ENCODE measurements around the gene RERE. TPM values are rescaled to one million over a fixed set of nuclear protein-coding genes. Genes with fewer than 3 reads are reported as not detected.

RERE gene
- total RNA-seq, 1 experiment from 2014 or later, result 40.6 TPM

DNA sequence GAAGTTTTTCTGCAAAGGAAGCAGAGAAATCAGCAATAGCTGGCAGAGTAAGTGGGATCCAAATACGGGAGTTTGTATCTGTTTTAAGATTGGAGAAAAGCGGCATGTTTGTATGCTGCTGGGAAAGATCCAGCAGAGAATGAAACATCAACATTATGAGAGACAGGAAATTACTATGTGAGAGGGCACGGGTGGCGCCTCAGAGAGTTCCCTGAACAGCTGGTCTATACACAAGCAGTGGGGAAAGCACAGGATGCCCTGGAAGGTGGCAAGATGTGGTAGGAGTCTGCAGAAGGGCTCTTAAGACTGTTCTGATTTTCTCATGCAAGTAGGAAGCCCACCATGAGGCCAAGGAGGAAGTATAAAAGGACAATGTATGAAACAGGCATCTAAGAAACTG, 130.4 kb downstream of the RERE start:
- intact Hi-C loops (cut with micrococcal nuclease), result no loop called here
- BruUV-seq (replicated peaks), result no TSS peak
- H3K27me3 ChIP-seq (ENCODE audit: insufficient read depth, low read length), result no peaks in the 10 kb centered on the region
- H3K36me3 ChIP-seq (ENCODE audit: control insufficient read depth in 1 of 2, insufficient read depth in 2 of 2, low read length in 2 of 2), result no peaks in the 10 kb centered on the region
- ChIA-PET CTCF (no interaction called here), RAD21 (ENCODE audit: low non-redundant PET in 1 of 2, low total read pairs in 2 of 2, uncharacterized antibody in 2 of 2, unreplicated experiment in 2 of 2) (no interaction called here), POLR2A (no interaction called here)
- no peak overlapping the region for H2AFZ ChIP-seq (ENCODE audit: low read depth, low read length, poor library complexity, severe bottlenecking)
- ATAC-seq (no peak), DNase-seq (ENCODE audit: low read depth, low spot score) (no peak)
- H3K79me2 ChIP-seq (ENCODE audit: insufficient read depth, low read length), result peaks cover 56% of the 10 kb centered on the region
- H3K9me3 ChIP-seq (ENCODE audit: control insufficient read depth in 1 of 2, insufficient read depth in 1 of 2, low read depth in 1 of 2, low read length in 2 of 2), result no peaks in the 10 kb centered on the region
- no peak overlapping the region for H3K4me2 ChIP-seq (ENCODE audit: low read length)
- H4K20me1 ChIP-seq (ENCODE audit: insufficient read depth), result no peaks in the 10 kb centered on the region
- no peak for TF ChIP-seq FOSL1 (IDR thresholded peaks at IDR 0.05; ENCODE audit: low read depth)
- TF ChIP-seq CBX3 (IDR thresholded peaks at IDR 0.05; ENCODE audit: low read depth), result no peak
- TF ChIP-seq, protein P1, sequence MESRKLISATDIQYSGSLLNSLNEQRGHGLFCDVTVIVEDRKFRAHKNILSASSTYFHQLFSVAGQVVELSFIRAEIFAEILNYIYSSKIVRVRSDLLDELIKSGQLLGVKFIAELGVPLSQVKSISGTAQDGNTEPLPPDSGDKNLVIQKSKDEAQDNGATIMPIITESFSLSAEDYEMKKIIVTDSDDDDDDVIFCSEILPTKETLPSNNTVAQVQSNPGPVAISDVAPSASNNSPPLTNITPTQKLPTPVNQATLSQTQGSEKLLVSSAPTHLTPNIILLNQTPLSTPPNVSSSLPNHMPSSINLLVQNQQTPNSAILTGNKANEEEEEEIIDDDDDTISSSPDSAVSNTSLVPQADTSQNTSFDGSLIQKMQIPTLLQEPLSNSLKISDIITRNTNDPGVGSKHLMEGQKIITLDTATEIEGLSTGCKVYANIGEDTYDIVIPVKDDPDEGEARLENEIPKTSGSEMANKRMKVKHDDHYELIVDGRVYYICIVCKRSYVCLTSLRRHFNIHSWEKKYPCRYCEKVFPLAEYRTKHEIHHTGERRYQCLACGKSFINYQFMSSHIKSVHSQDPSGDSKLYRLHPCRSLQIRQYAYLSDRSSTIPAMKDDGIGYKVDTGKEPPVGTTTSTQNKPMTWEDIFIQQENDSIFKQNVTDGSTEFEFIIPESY (IDR thresholded peaks at IDR 0.05; ENCODE audit: extremely low read depth, insufficient replicate concordance, low read length), result no peak
- no peak for TF ChIP-seq SIN3A (IDR thresholded peaks at IDR 0.05; ENCODE audit: low read depth)
- TF ChIP-seq RAD21 (IDR thresholded peaks at IDR 0.05; ENCODE audit: low read depth), result no peak
- TF ChIP-seq SP1 (IDR thresholded peaks at IDR 0.05; ENCODE audit: low read depth), result no peak
- no peak for TF ChIP-seq EZH2 (IDR thresholded peaks at IDR 0.05)
- TF ChIP-seq, protein P2, sequence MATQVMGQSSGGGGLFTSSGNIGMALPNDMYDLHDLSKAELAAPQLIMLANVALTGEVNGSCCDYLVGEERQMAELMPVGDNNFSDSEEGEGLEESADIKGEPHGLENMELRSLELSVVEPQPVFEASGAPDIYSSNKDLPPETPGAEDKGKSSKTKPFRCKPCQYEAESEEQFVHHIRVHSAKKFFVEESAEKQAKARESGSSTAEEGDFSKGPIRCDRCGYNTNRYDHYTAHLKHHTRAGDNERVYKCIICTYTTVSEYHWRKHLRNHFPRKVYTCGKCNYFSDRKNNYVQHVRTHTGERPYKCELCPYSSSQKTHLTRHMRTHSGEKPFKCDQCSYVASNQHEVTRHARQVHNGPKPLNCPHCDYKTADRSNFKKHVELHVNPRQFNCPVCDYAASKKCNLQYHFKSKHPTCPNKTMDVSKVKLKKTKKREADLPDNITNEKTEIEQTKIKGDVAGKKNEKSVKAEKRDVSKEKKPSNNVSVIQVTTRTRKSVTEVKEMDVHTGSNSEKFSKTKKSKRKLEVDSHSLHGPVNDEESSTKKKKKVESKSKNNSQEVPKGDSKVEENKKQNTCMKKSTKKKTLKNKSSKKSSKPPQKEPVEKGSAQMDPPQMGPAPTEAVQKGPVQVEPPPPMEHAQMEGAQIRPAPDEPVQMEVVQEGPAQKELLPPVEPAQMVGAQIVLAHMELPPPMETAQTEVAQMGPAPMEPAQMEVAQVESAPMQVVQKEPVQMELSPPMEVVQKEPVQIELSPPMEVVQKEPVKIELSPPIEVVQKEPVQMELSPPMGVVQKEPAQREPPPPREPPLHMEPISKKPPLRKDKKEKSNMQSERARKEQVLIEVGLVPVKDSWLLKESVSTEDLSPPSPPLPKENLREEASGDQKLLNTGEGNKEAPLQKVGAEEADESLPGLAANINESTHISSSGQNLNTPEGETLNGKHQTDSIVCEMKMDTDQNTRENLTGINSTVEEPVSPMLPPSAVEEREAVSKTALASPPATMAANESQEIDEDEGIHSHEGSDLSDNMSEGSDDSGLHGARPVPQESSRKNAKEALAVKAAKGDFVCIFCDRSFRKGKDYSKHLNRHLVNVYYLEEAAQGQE (IDR thresholded peaks at IDR 0.05; ENCODE audit: low read depth), result no peak
- TF ChIP-seq ELF1 (IDR thresholded peaks at IDR 0.05; ENCODE audit: borderline replicate concordance, low read depth), result no peak
- H3K4me1 ChIP-seq (ENCODE audit: control insufficient read depth in 1 of 2, insufficient read depth in 2 of 2, low read length in 2 of 2), result no peaks in the 10 kb centered on the region
- H3K9me2 ChIP-seq (ENCODE audit: insufficient read depth), result no peaks in the 10 kb centered on the region
- no peak overlapping the region for H3K27ac ChIP-seq (ENCODE audit: low read depth, low read length)
- H3K4me3 ChIP-seq (replicated peaks in 1 of 2; ENCODE audit: low read depth in 1 of 2, low read length in 2 of 2), result no peak overlapping the region
- no peak overlapping the region for H3K9ac ChIP-seq (ENCODE audit: low read length)
